ENCODE data around the gene ANKMY1.

The ANKMY1 gene

GRCh38 chr2:240433973-240434727 is 123.6 kb downstream of the ANKMY1 start:
- DNase-seq (ENCODE audit: low spot score): peak; percentile 46

GRCh38 chr2:240432820-240433801 is 124.7 kb downstream of the ANKMY1 start:
- no peak for DNase-seq (ENCODE audit: low spot score)

- no peak for DNase-seq (ENCODE audit: low spot score)
Measured at GRCh38 chr2:240432430-240432819, 125.4 kb downstream of the ANKMY1 start.

- no peak for DNase-seq (ENCODE audit: low spot score)
Measured at GRCh38 chr2:240431661-240432424, 125.9 kb downstream of the ANKMY1 start.

- no peak for DNase-seq (ENCODE audit: low spot score)
Measured at GRCh38 chr2:240431271-240431660, 126.5 kb downstream of the ANKMY1 start.

GRCh38 chr2:240430595-240430994 is 127.2 kb downstream of the ANKMY1 start:
- no peak for DNase-seq (ENCODE audit: low spot score)

- no peak for DNase-seq (ENCODE audit: low spot score)
Measured at GRCh38 chr2:240429872-240430491, 127.8 kb downstream of the ANKMY1 start.
